ENCODE data around the gene UBE2D2.

UBE2D2 gene

GRCh38 chr5:139676951-139677735, 116.0 kb downstream of the UBE2D2 start:
- DNase-seq (ENCODE audit: low read depth) = no peak

Data from stimulated activated CD8-positive, alpha-beta memory T cell treated with anti-CD3 and anti-CD28 coated beads, Interleukin-15, amount 100 ng/mL, for 1 hour (primary cell).